GM13976 (cell line): ENCODE results near the gene C8A.

ENCODE experiments used
- DNase-seq: peaks from one replicate; pipeline ENCODE4 v3.0.0; 2012; ENCODE audit warnings: low spot score
- in situ Hi-C: fragments of 300-500 bp; cut with MboI; formaldehyde crosslinking; loops from one replicate; pipeline ENCODE4 v1.12.0; 2022; ENCODE audit warnings: low sequenced_read_pairs, mixed read lengths, inconsistent platforms; ENCODE audit not compliant: unreplicated experiment
- TF ChIP-seq, protein P1 (sequence below): IDR thresholded peaks from 2 replicates; pipeline ENCODE4 v1.5.1; 2012; ENCODE audit warnings: borderline replicate concordance, mild to moderate bottlenecking; ENCODE audit not compliant: insufficient read depth; ENCODE audit errors: extremely low read depth, missing control alignments, control extremely low read depth

Gene C8A

DNA sequence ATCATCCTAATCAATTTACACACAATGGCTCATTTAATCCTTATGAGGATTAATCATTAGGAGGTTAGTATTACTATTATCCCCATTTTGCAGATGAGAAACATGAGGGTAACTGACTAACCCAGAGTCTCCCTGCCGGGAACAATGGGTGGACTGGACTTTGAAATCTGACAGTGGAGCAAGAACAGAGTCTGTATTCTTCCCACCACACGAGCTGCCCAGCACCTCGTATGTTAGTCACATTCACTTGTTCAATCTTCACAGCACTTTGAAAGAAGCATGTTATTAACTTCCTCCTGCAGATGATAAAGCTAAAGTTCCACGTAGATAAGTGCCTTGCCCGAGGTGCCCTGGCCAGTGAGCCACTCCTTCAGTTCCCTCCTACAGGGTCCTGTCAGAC is 98.8 kb downstream of the C8A start:
- in situ Hi-C loops, result no loop called here
- DNase-seq, result no peak
- TF ChIP-seq, protein P1, sequence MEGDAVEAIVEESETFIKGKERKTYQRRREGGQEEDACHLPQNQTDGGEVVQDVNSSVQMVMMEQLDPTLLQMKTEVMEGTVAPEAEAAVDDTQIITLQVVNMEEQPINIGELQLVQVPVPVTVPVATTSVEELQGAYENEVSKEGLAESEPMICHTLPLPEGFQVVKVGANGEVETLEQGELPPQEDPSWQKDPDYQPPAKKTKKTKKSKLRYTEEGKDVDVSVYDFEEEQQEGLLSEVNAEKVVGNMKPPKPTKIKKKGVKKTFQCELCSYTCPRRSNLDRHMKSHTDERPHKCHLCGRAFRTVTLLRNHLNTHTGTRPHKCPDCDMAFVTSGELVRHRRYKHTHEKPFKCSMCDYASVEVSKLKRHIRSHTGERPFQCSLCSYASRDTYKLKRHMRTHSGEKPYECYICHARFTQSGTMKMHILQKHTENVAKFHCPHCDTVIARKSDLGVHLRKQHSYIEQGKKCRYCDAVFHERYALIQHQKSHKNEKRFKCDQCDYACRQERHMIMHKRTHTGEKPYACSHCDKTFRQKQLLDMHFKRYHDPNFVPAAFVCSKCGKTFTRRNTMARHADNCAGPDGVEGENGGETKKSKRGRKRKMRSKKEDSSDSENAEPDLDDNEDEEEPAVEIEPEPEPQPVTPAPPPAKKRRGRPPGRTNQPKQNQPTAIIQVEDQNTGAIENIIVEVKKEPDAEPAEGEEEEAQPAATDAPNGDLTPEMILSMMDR, result no peak

GRCh38 chr1:56954664-56955063 is 100.1 kb downstream of the C8A start:
- TF ChIP-seq, protein P1, result no peak
- DNase-seq, result no peak
- in situ Hi-C loops, result no loop called here

DNA sequence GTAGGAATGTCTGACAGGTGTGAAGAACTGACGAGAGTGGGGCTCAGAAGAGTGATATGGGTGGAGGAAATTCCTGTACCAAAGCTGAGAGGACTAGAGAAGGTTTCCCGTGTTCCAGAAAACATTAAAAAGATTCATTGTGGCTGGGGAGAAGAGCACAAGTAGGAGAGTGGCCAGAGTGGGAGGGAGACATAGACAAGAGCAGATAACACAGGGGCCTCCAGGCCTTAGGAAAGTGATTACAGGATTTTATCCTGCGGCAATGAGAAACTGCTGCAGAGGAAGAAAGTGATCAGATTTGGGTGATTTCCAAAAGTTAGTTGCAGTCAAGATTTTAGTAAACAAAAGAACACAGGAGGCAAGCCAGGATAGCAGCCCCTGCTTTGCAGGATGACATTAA is 103.3 kb downstream of the C8A start:
- in situ Hi-C loops, result no loop called here
- DNase-seq, result no peak
- TF ChIP-seq, protein P1, result no peak

- DNase-seq, result no peak
- TF ChIP-seq, protein P1, result no peak
- in situ Hi-C loops, result no loop called here
Measured at GRCh38 chr1:56958526-56958925, 103.9 kb downstream of the C8A start.

DNA sequence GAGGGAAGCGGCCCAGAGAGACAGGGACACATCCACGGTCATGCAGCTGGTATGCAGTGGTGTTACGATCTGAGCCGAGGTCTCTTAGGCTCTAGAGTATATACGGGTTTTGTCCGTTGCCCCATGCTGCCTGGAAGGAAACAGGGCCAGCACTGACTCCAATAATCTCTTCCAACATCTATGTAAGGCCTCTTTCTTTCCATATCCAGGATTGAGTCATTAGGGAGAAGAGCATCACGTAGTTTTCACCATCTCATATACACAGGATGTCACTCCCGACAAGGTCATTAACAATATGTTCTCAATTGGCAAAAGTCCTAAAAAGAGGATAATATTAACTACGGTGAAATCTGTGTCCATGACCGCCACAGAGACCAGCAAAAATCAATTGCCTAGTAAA is 106.8 kb downstream of the C8A start:
- in situ Hi-C loops, result no loop called here
- DNase-seq, result no peak
- TF ChIP-seq, protein P1, result no peak

DNA sequence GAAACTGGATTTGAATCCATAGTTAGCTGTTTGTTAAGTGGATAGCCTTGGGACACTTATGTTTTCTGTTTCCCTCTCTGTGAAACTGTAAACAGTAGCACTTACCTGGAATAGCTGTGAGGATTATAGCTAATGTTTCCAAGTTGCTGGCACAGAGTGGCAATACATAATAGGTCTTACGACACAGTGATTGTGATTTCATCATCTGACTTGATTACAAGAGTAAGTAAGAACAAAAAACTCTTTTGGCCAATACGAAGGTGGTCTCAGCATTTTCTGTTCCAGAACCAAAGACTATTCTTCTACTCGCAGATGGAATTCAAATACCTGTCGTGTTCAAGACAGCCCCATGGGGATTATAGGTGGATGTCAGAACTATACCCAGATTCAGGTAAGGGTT is 109.1 kb downstream of the C8A start:
- TF ChIP-seq, protein P1, result no peak
- DNase-seq, result no peak
- in situ Hi-C loops, result no loop called here
